Neuronal stem cell (in vitro differentiated cells): ENCODE data around the gene ATOH8.

Experiments
- DNase-seq: peaks from one replicate; pipeline ENCODE4 v3.0.0-alpha.2; 2013; ENCODE audit warnings: low spot score
- H2AFZ ChIP-seq: one replicate; pipeline ENCODE4 v1.6.1; 2013; ENCODE audit warnings: mild to moderate bottlenecking, low read length, inconsistent platforms
- H2AK5ac ChIP-seq: 2 replicates; pipeline ENCODE4 v1.6.1; 2013; ENCODE audit warnings: low read depth, mild to moderate bottlenecking, inconsistent platforms, low read length, moderate library complexity, mixed read lengths
- H2BK120ac ChIP-seq: 2 replicates; pipeline ENCODE4 v1.6.1; 2013; ENCODE audit warnings: low read depth, mild to moderate bottlenecking, inconsistent platforms, low read length, moderate library complexity, mixed read lengths
- H2BK12ac ChIP-seq: one replicate; pipeline ENCODE4 v1.6.1; 2013; ENCODE audit warnings: low read length, inconsistent platforms
- H2BK15ac ChIP-seq: 2 replicates; pipeline ENCODE4 v1.6.1; 2013; ENCODE audit warnings: mild to moderate bottlenecking, low read length, inconsistent platforms, mixed read lengths
- H2BK5ac ChIP-seq: one replicate; pipeline ENCODE4 v1.6.1; 2013; ENCODE audit warnings: inconsistent platforms, mild to moderate bottlenecking, low read length, moderate library complexity
- H3K14ac ChIP-seq: one replicate; pipeline ENCODE4 v1.6.1; 2013; ENCODE audit warnings: low read length, inconsistent platforms
- H3K18ac ChIP-seq: 2 replicates; pipeline ENCODE4 v1.6.1; 2013; ENCODE audit warnings: low read length, inconsistent platforms
- H3K23ac ChIP-seq: 2 replicates; pipeline ENCODE4 v1.6.1; 2013; ENCODE audit warnings: low read depth, mild to moderate bottlenecking, mixed read lengths, low read length, inconsistent platforms; ENCODE audit not compliant: poor library complexity
- H3K27ac ChIP-seq: replicated peaks from 3 replicates; pipeline ENCODE4 v1.5.1; 2013; ENCODE audit warnings: low read length, inconsistent platforms
- H3K27me3 ChIP-seq, 3 experiments: 2 replicates each; pipeline ENCODE4 v1.6.1; 2013; ENCODE audit warnings: low read length in 3 of 3, mild to moderate bottlenecking in 2 of 3, inconsistent platforms in 1 of 3, low read depth in 1 of 3, mixed read lengths in 1 of 3, moderate library complexity in 1 of 3; ENCODE audit not compliant: control insufficient read depth in 3 of 3, insufficient read depth in 3 of 3
- H3K36me3 ChIP-seq, 2 donors: replicated peaks in 1 of 2; 2 replicates each; pipeline ENCODE4 v1.6.1; 2013; ENCODE audit warnings: low read length in 2 of 2; ENCODE audit not compliant: control insufficient read depth in 2 of 2, insufficient read depth in 2 of 2
- H3K4ac ChIP-seq: 2 replicates; pipeline ENCODE4 v1.6.1; 2013; ENCODE audit warnings: inconsistent platforms, mild to moderate bottlenecking, low read length, moderate library complexity
- H3K4me1 ChIP-seq, 2 donors: 1 replicate in 1 of 2; 2 replicates in 1 of 2; pipeline ENCODE4 v1.6.1; 2013; ENCODE audit warnings: low read length in 2 of 2, low read depth in 1 of 2; ENCODE audit not compliant: control insufficient read depth in 2 of 2, insufficient read depth in 1 of 2
- H3K4me2 ChIP-seq: one replicate; pipeline ENCODE4 v1.6.1; 2013; ENCODE audit warnings: mild to moderate bottlenecking, low read length, inconsistent platforms; ENCODE audit not compliant: insufficient read depth, poor library complexity, severe bottlenecking
- H3K4me3 ChIP-seq, 2 donors: 2 replicates each; pipeline ENCODE4 v1.5.1; 2013; ENCODE audit warnings: low read length in 2 of 2, mild to moderate bottlenecking in 2 of 2, inconsistent platforms in 1 of 2, moderate library complexity in 1 of 2
- H3K79me1 ChIP-seq: one replicate; pipeline ENCODE4 v1.6.1; 2013; ENCODE audit warnings: low read depth, mild to moderate bottlenecking, inconsistent platforms, low read length, moderate library complexity
- H3K9ac ChIP-seq: one replicate; pipeline ENCODE4 v1.6.1; 2013; ENCODE audit warnings: mild to moderate bottlenecking, low read depth, low read length, inconsistent platforms; ENCODE audit not compliant: poor library complexity
- H3K9me3 ChIP-seq, 2 donors: replicated peaks in 1 of 2; 2 replicates each; pipeline versions ENCODE3 to v1.6.1; 2013; ENCODE audit warnings: low read length in 2 of 2, mild to moderate bottlenecking in 2 of 2, inconsistent platforms in 1 of 2, low read depth in 1 of 2, mixed read lengths in 1 of 2, moderate library complexity in 1 of 2; ENCODE audit not compliant: control insufficient read depth in 2 of 2, insufficient read depth in 1 of 2
- H4K8ac ChIP-seq: one replicate; pipeline ENCODE4 v1.6.1; 2013; ENCODE audit warnings: low read depth, mild to moderate bottlenecking, inconsistent platforms, low read length, moderate library complexity
- H4K91ac ChIP-seq: one replicate; pipeline ENCODE4 v1.6.1; 2013; ENCODE audit warnings: low read length, low read depth, mild to moderate bottlenecking, inconsistent platforms; ENCODE audit not compliant: poor library complexity
- WGBS, 2 donors: extraction: QIAGEN DNeasy Blood & Tissue Kit; methylation state at CpG; one replicate each; pipeline ENCODE4 v1.1.7; 2013; ENCODE audit warnings: missing lambda C conversion rate in 2 of 2, mixed read lengths in 1 of 2; ENCODE audit not compliant: insufficient read length in 2 of 2, insufficient replicate concordance in 1 of 2; ENCODE audit errors: extremely low coverage in 2 of 2; 5-methylcytosine and 5-hydroxymethylcytosine counted together

Gene ATOH8

DNA sequence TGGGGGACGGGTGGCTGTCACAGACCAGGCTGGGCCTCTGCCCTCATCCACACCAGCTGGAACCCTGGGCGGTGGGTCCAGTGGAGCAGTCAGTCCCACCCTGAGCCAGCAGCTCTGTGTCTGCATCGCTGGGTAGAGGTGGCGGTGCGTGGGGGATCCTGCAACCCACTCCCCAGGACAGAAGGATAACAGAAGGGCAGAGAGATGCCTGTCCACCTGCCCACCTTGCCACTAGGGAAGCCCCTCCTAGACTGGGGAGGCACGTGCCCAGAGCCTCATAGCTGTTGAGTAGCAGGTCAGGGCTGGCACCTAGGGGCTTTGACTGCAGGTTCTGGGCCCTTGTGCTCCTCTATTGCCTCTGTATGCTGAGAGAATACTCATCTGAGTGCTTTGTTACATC is 2.4 kb downstream of the ATOH8 start:
- H2BK5ac ChIP-seq = no peak overlapping the region
- H3K4me3 ChIP-seq = peak overlapping the region in 1 of 2 donors; percentile 61
- H3K23ac ChIP-seq = no peak overlapping the region
- no CpG with 5 or more reads among the region's 6 CpGs for WGBS, 2 donors
- peak overlapping the region; percentile 63 for H2BK12ac ChIP-seq
- H2AK5ac ChIP-seq = peak overlapping the region; percentile 34
- H3K14ac ChIP-seq = peak overlapping the region; percentile 42
- H3K9ac ChIP-seq = no peak overlapping the region
- peak overlapping the region; percentile 53 for H3K18ac ChIP-seq
- peaks cover 0 to 58% (median 3%) of the 10 kb centered on the region in 3 experiments for H3K27me3 ChIP-seq
- H4K8ac ChIP-seq = no peak overlapping the region
- no peak overlapping the region for H3K4me2 ChIP-seq
- no peak overlapping the region for H2AFZ ChIP-seq
- no peak overlapping the region for H2BK15ac ChIP-seq
- H3K4me1 ChIP-seq = peaks cover 6 to 26% of the 10 kb centered on the region in 2 donors
- no peaks in the 10 kb centered on the region for H3K9me3 ChIP-seq
- no peak overlapping the region for H4K91ac ChIP-seq
- peaks cover 0 to 11% of the 10 kb centered on the region in 2 donors for H3K36me3 ChIP-seq
- no peak for DNase-seq
- no peak overlapping the region for H2BK120ac ChIP-seq
- H3K79me1 ChIP-seq = peaks cover 7% of the 10 kb centered on the region
- H3K27ac ChIP-seq = no peak overlapping the region
- no peak overlapping the region for H3K4ac ChIP-seq

DNA sequence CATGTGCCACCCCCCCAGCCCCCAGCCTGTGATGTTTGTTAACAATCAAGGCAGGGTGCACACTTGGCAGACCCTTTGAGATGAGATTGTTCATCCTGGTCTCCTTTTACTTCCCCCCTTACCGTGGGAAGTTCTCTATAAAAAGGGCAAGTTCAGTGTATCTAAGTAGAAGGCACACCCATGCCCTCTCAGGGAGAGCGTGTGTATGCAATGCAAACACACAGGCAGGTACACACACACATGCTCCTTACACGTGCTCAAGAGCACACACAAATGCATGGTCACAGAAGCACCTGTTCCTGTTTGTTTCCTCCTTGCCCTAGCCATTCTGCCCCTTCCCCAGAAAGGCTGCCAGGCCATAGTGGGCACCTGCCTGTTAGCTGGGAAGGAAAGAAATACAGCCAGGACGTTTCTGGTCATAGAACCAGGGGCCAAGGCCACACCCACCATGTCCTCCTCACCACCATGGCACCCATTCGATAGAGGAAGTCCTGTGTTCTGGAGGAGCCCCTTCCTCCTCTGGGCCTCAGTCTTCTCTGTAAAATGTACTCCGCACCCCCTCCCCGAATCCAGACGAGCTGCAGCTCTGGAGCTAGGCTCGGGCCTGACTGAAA is 3.1 kb downstream of the ATOH8 start:
- H3K14ac ChIP-seq = no peak overlapping the region
- H3K27me3 ChIP-seq = peaks cover 0 to 50% (median 3%) of the 10 kb centered on the region in 3 experiments
- H3K4me1 ChIP-seq = peaks cover 6 to 26% of the 10 kb centered on the region in 2 donors

DNA sequence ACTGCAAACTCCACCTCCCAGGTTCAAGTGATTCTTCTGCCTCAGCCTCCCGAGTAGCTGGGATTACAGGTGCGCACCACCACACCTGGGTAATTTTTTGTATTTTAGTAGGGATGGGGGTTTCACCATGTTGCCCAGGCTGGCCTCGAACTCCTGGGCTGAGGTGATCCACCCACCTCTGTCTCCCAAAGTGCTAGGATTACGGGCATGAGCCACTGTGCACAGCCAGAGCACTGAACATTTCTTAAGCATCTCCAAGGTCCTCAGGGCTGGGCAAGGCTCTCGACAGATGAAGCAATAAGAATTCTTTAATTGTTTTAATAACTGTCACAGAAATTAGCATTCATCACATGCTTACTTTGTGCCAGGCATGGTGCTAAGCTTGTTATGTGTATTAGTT is 4.1 kb downstream of the ATOH8 start:
- Histone ChIP-seq H3K9ac (no peak overlapping the region), H3K4ac (no peak overlapping the region), H2BK5ac (no peak overlapping the region), H2AFZ (no peak overlapping the region), H2AK5ac (no peak overlapping the region), H3K4me1 (peaks cover 4 to 18% of the 10 kb centered on the region in 2 donors), H3K23ac (no peak overlapping the region), H3K27me3 (peaks cover 0 to 41% (median 0%) of the 10 kb centered on the region in 3 experiments), H2BK12ac (no peak overlapping the region), H3K14ac (no peak overlapping the region), H3K4me2 (no peak overlapping the region), H3K4me3 (no peak overlapping the region), H3K27ac (no peak overlapping the region), H4K8ac (no peak overlapping the region), H3K9me3 (no peaks in the 10 kb centered on the region), H3K36me3 (peaks cover 0 to 11% of the 10 kb centered on the region in 2 donors), H4K91ac (no peak overlapping the region), H3K18ac (no peak overlapping the region), H2BK15ac (no peak overlapping the region), H2BK120ac (no peak overlapping the region), H3K79me1 (peaks cover 7% of the 10 kb centered on the region)
- WGBS, 2 donors = no CpG with 5 or more reads among the region's 5 CpGs
- DNase-seq = no peak

More for the DNA sequence above, 3.1 kb downstream of the ATOH8 start:
- no peak overlapping the region for H2BK120ac ChIP-seq
- no peak overlapping the region for H3K4me2 ChIP-seq
- no peak overlapping the region for H3K23ac ChIP-seq
- peak overlapping the region; percentile 4 for H2BK12ac ChIP-seq
- peaks cover 7% of the 10 kb centered on the region for H3K79me1 ChIP-seq
- no peak overlapping the region for H2AFZ ChIP-seq
- H2BK15ac ChIP-seq = peak overlapping the region; percentile 8
- H3K4ac ChIP-seq = no peak overlapping the region
- WGBS, 2 donors = no CpG with 5 or more reads among the region's 9 CpGs
- H3K9me3 ChIP-seq = no peaks in the 10 kb centered on the region
- no peak overlapping the region for H3K9ac ChIP-seq
- no peak overlapping the region for H4K8ac ChIP-seq
- no peak for DNase-seq
- H3K36me3 ChIP-seq = peaks cover 0 to 11% of the 10 kb centered on the region in 2 donors
- no peak overlapping the region for H3K27ac ChIP-seq
- no peak overlapping the region for H2BK5ac ChIP-seq
- H3K4me3 ChIP-seq = no peak overlapping the region
- peak overlapping the region; percentile 28 for H2AK5ac ChIP-seq
- no peak overlapping the region for H4K91ac ChIP-seq
- no peak overlapping the region for H3K18ac ChIP-seq

DNA sequence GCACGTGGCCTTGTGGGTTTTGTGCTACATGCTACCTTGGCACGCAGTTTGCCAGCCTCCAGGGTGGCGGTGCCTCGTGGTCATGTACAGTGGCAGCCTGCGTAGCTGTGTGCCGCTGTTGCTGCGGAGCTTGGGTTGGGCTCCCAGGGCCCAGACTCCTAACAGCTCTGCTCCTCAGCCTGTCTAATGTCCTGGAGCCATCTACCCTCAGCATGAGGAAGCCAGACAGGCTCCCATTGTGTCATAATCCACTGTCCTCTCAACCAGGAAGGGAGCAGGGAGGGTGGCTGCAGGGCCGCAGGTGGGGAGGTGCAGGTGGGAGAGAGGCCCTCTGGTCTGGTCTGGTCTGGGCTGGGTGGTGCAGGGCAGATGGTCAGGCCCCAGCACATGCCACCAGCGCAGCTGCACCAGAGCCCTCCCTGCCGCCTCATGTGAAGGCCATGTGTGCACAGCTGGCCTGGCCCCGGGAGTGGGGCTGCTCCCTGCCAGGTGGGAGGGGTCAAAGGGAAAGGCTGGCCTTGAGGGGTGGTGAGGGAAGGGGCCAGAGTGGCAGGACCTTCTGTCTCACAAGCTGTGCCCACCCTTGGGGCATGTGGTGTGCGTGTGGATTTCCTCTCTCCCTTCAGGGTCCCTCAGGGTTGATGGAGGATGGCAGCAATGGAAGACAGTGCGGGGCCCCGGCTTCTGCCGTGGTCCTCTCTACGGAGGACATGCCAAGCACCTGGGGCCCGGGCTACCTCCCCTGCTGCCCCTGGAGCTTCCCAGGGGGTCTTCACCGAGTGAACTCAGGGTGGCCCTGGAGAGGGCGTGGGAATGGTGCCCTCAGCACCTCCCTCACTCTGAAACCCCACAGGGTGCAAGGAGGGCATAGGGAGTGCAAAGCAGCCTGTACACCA is 4.8 kb downstream of the ATOH8 start:
- Histone ChIP-seq H2BK120ac (peak overlapping the region; percentile 1), H3K14ac (peak overlapping the region; percentile 58), H2BK12ac (peak overlapping the region; percentile 63), H3K9ac (peak overlapping the region; percentile 38), H3K36me3 (peaks cover 0 to 11% of the 10 kb centered on the region in 2 donors), H4K8ac (no peak overlapping the region), H2BK15ac (peak overlapping the region; percentile 82), H3K79me1 (peaks cover 7% of the 10 kb centered on the region), H4K91ac (peak overlapping the region; percentile 56), H3K18ac (peak overlapping the region; percentile 69), H3K9me3 (no peaks in the 10 kb centered on the region), H3K4me2 (no peak overlapping the region), H3K4me3 (no peak overlapping the region), H3K27ac (no peak overlapping the region), H3K23ac (peak overlapping the region; percentile 50), H3K4me1 (peaks cover 4 to 18% of the 10 kb centered on the region in 2 donors), H2AK5ac (peak overlapping the region; percentile 84), H3K4ac (no peak overlapping the region), H3K27me3 (peaks cover 0 to 34% (median 0%) of the 10 kb centered on the region in 3 experiments), H2AFZ (no peak overlapping the region), H2BK5ac (peak overlapping the region; percentile 17)
- no peak for DNase-seq
- no CpG with 5 or more reads among the region's 19 CpGs for WGBS, 2 donors
